NB4 (cell line): ENCODE data around the gene ASF1B.
A peak's percentile ranks its signal among the peaks of the same experiment; 100 is the strongest.

ENCODE experiments used
- DNase-seq: peaks from one replicate; pipeline ENCODE4 v3.0.0; 2010; ENCODE audit warnings: low read depth
- H3K4me3 ChIP-seq: one replicate; pipeline ENCODE4 v1.5.1; 2011; ENCODE audit warnings: mild to moderate bottlenecking, low read depth, low read length, moderate library complexity
- CTCF ChIP-seq: IDR thresholded peaks from one replicate; pipeline ENCODE4 v1.5.1; 2012; ENCODE audit warnings: low read depth, low read length
- MAX ChIP-seq: IDR thresholded peaks from 2 replicates; pipeline ENCODE4 v1.6.1; 2011; ENCODE audit warnings: low read depth, low read length
- MYC ChIP-seq: IDR thresholded peaks from 2 replicates; pipeline ENCODE4 v1.6.1; 2011; ENCODE audit warnings: low read depth, low read length
- POLR2A ChIP-seq: IDR thresholded peaks from 2 replicates; pipeline ENCODE4 v1.6.1; 2011; ENCODE audit warnings: mild to moderate bottlenecking; ENCODE audit not compliant: insufficient read length; ENCODE audit errors: extremely low read depth

Gene ASF1B

GRCh38 chr19:14090509-14091080, 45.8 kb downstream of the ASF1B start, which contains the start of gene SAMD1:
TSS of gene SAMD1 (minus strand) at chr19:14090751.
- TF ChIP-seq CTCF (no peak), POLR2A (no peak), MYC (no peak), MAX (no peak)
- DNase-seq = peak; percentile 94
- H3K4me3 ChIP-seq = peak within 1 kb of the TSS; percentile 75

- peak; percentile 71 for DNase-seq
- H3K4me3 ChIP-seq = peak overlapping the region; percentile 53
- TF ChIP-seq MAX = no peak
- no peak for TF ChIP-seq MYC
- no peak for TF ChIP-seq POLR2A
Measured at GRCh38 chr19:14089662-14090508, 46.5 kb downstream of the ASF1B start.

GRCh38 chr19:14089412-14089661, 47.1 kb downstream of the ASF1B start:
- no peak for TF ChIP-seq MYC
- no peak for TF ChIP-seq CTCF
- no peak for TF ChIP-seq MAX
- no peak for TF ChIP-seq POLR2A
- peak; percentile 38 for DNase-seq
- H3K4me3 ChIP-seq = peak overlapping the region; percentile 53

GRCh38 chr19:14088634-14089411, 47.6 kb downstream of the ASF1B start:
- H3K4me3 ChIP-seq = peak overlapping the region; percentile 53
- DNase-seq = no peak
- no peak for TF ChIP-seq POLR2A
- TF ChIP-seq MYC = no peak
- no peak for TF ChIP-seq CTCF
- no peak for TF ChIP-seq MAX

GRCh38 chr19:14086098-14086497, 50.3 kb downstream of the ASF1B start:
- DNase-seq = no peak
- TF ChIP-seq MYC (no peak), CTCF (no peak), MAX (no peak), POLR2A (no peak)
- H3K4me3 ChIP-seq = no peak overlapping the region

- TF ChIP-seq POLR2A (no peak), MYC (no peak), CTCF (no peak), MAX (no peak)
- H3K4me3 ChIP-seq = no peak within 1 kb of the TSS
- no peak for DNase-seq
Measured at GRCh38 chr19:14085309-14085995, 50.9 kb downstream of the ASF1B start, which contains the start of gene C19orf67. TSS of gene C19orf67 (minus strand) at chr19:14085783. CDS start at chr19:14085627, 156 bp downstream.
